Posterior vena cava (tissue), 2 donors: Measurements from ENCODE around the gene HDLBP. TPM values are rescaled to one million over a fixed set of nuclear protein-coding genes. Genes with fewer than 3 reads are reported as not detected.

Experiments used
- DNase-seq: peaks from one replicate; pipeline ENCODE4 v3.0.0-alpha.2; 2020; ENCODE audit warnings: low spot score
- intact Hi-C, 2 donors: fragments of 100-400 bp; cut with DNase I; formaldehyde crosslinking; loops; one replicate each; pipeline versions ENCODE4 v1.14.1 to v1.14.2; 2022 to 2023
- total RNA-seq, 2 donors: library from RNA; stranded (reverse); fragmentation: NEBNext Ultra II Directional; extraction: Animal tissue kit (Norgen Biotek cat#: 25700); gene quantifications; one replicate each; pipeline ENCODE4 v1.2.1, GENCODE V29; 2021
- donor health status: DM: yes; HTN: yes; CAD: no.
- donor health status: DM: yes; HTN: yes; CAD: no.

The HDLBP gene
- total RNA-seq, 2 donors from 2014 or later = 428 to 459 TPM

GRCh38 chr2:241267249-241268067 is 48.0 kb downstream of the HDLBP start:
- intact Hi-C loops = no loop called here
- DNase-seq = no peak

GRCh38 chr2:241265506-241265905 is 50.0 kb downstream of the HDLBP start:
- no peak for DNase-seq
- intact Hi-C loops = no loop called here

GRCh38 chr2:241263061-241263460 is 52.4 kb downstream of the HDLBP start:
- DNase-seq = no peak
- intact Hi-C loops = no loop called here

GRCh38 chr2:241261628-241262027 is 53.8 kb downstream of the HDLBP start:
- no peak for DNase-seq
- intact Hi-C loops = no loop called here

- no peak for DNase-seq
- intact Hi-C loops = no loop called here
Observed at GRCh38 chr2:241260911-241261310, 54.6 kb downstream of the HDLBP start.

- intact Hi-C loops = no loop called here
- no peak for DNase-seq
Observed at GRCh38 chr2:241258505-241259280, 56.8 kb downstream of the HDLBP start.

GRCh38 chr2:241257419-241258032 is 57.9 kb downstream of the HDLBP start:
- intact Hi-C loops = no loop called here
- DNase-seq = no peak

- intact Hi-C loops = no loop called here
Observed at GRCh38 chr2:241256168-241256545, 59.3 kb downstream of the HDLBP start.

GRCh38 chr2:241255542-241256167 is 59.8 kb downstream of the HDLBP start:
- intact Hi-C loops = no loop called here

More at GRCh38 chr2:241256168-241256545, 59.3 kb downstream of the HDLBP start:
- peak; percentile 59 for DNase-seq

GRCh38 chr2:241254904-241255351 is 60.5 kb downstream of the HDLBP start:
- intact Hi-C loops = no loop called here
- peak; percentile 51 for DNase-seq

More at GRCh38 chr2:241255542-241256167, 59.8 kb downstream of the HDLBP start:
- DNase-seq = peak; percentile 62

GRCh38 chr2:241252778-241253475 is 62.5 kb downstream of the HDLBP start:
- peak; percentile 50 for DNase-seq
- intact Hi-C loops = no loop called here

- intact Hi-C loops = loop anchor here in 1 of 2 donors (10.0 kb wide), 1 partner anchor 95 kb away; no protein-coding TSS in a partner anchor
- DNase-seq = peak; percentile 41
Observed at GRCh38 chr2:241249654-241250053, 65.8 kb downstream of the HDLBP start.

GRCh38 chr2:241248897-241249296 is 66.6 kb downstream of the HDLBP start:
- peak; percentile 46 for DNase-seq
- intact Hi-C loops = loop anchor here in 1 of 2 donors (10.0 kb wide), 1 partner anchor 96 kb away; no protein-coding TSS in a partner anchor

- peak; percentile 57 for DNase-seq
- intact Hi-C loops = loop anchor here in 1 of 2 donors (10.0 kb wide), 1 partner anchor 97 kb away; no protein-coding TSS in a partner anchor
Observed at GRCh38 chr2:241248289-241248688, 67.2 kb downstream of the HDLBP start.

GRCh38 chr2:241244368-241244767 is 71.1 kb downstream of the HDLBP start:
- intact Hi-C loops = loop anchor here in 1 of 2 donors (10.0 kb wide), 1 partner anchor 100 kb away; no protein-coding TSS in a partner anchor
- DNase-seq = no peak

GRCh38 chr2:241242306-241242705 is 73.2 kb downstream of the HDLBP start:
- intact Hi-C loops = loop anchor here in 1 of 2 donors (10.0 kb wide), 1 partner anchor 102 kb away; no protein-coding TSS in a partner anchor
- DNase-seq = peak; percentile 71

- DNase-seq = no peak
- intact Hi-C loops = loop anchor here in 1 of 2 donors (10.0 kb wide), 1 partner anchor 103 kb away; no protein-coding TSS in a partner anchor
Observed at GRCh38 chr2:241241669-241242068, 73.8 kb downstream of the HDLBP start.

- intact Hi-C loops = loop anchor here in 1 of 2 donors (10.0 kb wide), 1 partner anchor 104 kb away; no protein-coding TSS in a partner anchor
- peak; percentile 43 for DNase-seq
Observed at GRCh38 chr2:241240320-241241004, 75.0 kb downstream of the HDLBP start.
